Measurements from ENCODE around the gene KYNU.

GRCh38 chr2:143078104-143078503, 200.6 kb downstream of the KYNU start:
- TF ChIP-seq CTCF (IDR thresholded peaks at IDR 0.05) = no peak
- no peak for TF ChIP-seq POLR2A (IDR thresholded peaks at IDR 0.05)

Measured in esophagus squamous epithelium (tissue), 4 donors.